K562 (cell line): ENCODE measurements around the gene PGPEP1. TPM values are rescaled to one million over a fixed set of nuclear protein-coding genes. Genes with fewer than 3 reads are reported as not detected.

ENCODE experiments used
- CREB3 ChIP-seq: fragments of 450-650 bp; conservative IDR thresholded peaks from 2 replicates; pipeline ENCODE4 v1.6.1; 2016; ENCODE audit warnings: missing genetic modification characterization, low read depth, mild to moderate bottlenecking, missing compliant biosample characterization, moderate library complexity
- DACH1 ChIP-seq: fragments of 450-650 bp; IDR thresholded peaks from 2 replicates; pipeline ENCODE4 v1.6.1; 2018; ENCODE audit not compliant: partially characterized antibody
- MGA ChIP-seq: fragments of 450-650 bp; IDR thresholded peaks from 2 replicates; pipeline ENCODE4 v1.6.1; 2016; ENCODE audit warnings: mild to moderate bottlenecking, moderate library complexity
- MTA3 ChIP-seq: fragments of 450-650 bp; formaldehyde crosslinking; IDR thresholded peaks from 2 replicates; pipeline ENCODE4 v1.6.1; 2017; ENCODE audit warnings: mild to moderate bottlenecking, borderline replicate concordance
- MYBL2 ChIP-seq, 2 experiments: fragments of 450-650 bp in 1 of 2; sonication (generic) in 1 of 2; formaldehyde crosslinking in 1 of 2; IDR thresholded peaks; 2 replicates each; pipeline versions ENCODE4 v1.6.1 to v1.8.1; 2017 to 2022; ENCODE audit warnings: borderline replicate concordance in 1 of 2, inconsistent platforms in 1 of 2, low read depth in 1 of 2, mild to moderate bottlenecking in 1 of 2, missing genetic modification reagents in 1 of 2, moderate library complexity in 1 of 2
- PATZ1 ChIP-seq: fragments of 250-450 bp; sonication (Bioruptor Pico); IDR thresholded peaks from 2 replicates; pipeline ENCODE4 v1.5.0; 2020; ENCODE audit warnings: mild to moderate bottlenecking, borderline replicate concordance
- PTRF ChIP-seq: fragments of 450-650 bp; IDR thresholded peaks from 2 replicates; pipeline ENCODE4 v1.6.1; 2016; ENCODE audit warnings: mild to moderate bottlenecking, missing genetic modification characterization, missing compliant biosample characterization
- SRSF9 ChIP-seq: fragments of 200-400 bp; formaldehyde crosslinking; IDR thresholded peaks from 2 replicates; pipeline ENCODE4 v1.6.1; 2017; ENCODE audit warnings: low read depth, low read length, borderline replicate concordance
- ZKSCAN8 ChIP-seq: fragments of 200-800 bp; sonication (Bioruptor generic); IDR thresholded peaks from 2 replicates; pipeline ENCODE4 v1.6.1; 2016; ENCODE audit warnings: missing genetic modification characterization, missing compliant biosample characterization
- ZNF778 ChIP-seq: fragments of 450-650 bp; formaldehyde crosslinking; IDR thresholded peaks from 2 replicates; pipeline ENCODE4 v1.4.0; 2020; ENCODE audit warnings: mild to moderate bottlenecking, moderate library complexity
- ZNF780A ChIP-seq: fragments of 250-450 bp; sonication (Bioruptor Pico); IDR thresholded peaks from 2 replicates; pipeline ENCODE4 v1.5.0; 2021; ENCODE audit warnings: mild to moderate bottlenecking
- polyA plus RNA-seq, 8 experiments: library from polyadenylated mRNA; depleted of rRNA in 4 of 8; stranded (reverse) in 5 of 8; unstranded in 3 of 8; fragments of >200 nt; fragmentation: Nextera tagmentation in 2 of 8; fragmentation: Illumina TruSeq in 1 of 8; extraction: Ambion mirVana in 2 of 8; extraction: Trizol in 1 of 8; gene quantifications; 2 replicates each; pipeline versions ENCODE4 v1.2.1 to v1.2.3, GENCODE V29; 2011 to 2014; ENCODE audit warnings: inconsistent platforms in 1 of 8, missing spikeins in 1 of 8
- total RNA-seq, 7 experiments: library from RNA; depleted of rRNA in 6 of 7; stranded (reverse); fragments of >200 nt in 6 of 7; fragmentation: Illumina TruSeq in 2 of 7; extraction: Trizol in 2 of 7; gene quantifications; 2 replicates each; pipeline versions ENCODE4 v1.2.1 to v1.2.3, GENCODE V29; 2011 to 2021; ENCODE audit warnings: low replicate concordance in 1 of 7

PGPEP1 gene
- total and polyA plus RNA-seq, 9 of the 15 experiments (the other 6 are each of a cell fraction or from before 2014, with no cell fraction given): 10.0 to 69.6 (median 33.5) TPM

GRCh38 chr19:18385675-18386542 lies 45.5 kb downstream of the PGPEP1 start, which contains the start of gene GDF15 (continued):
- peak; percentile 25; the same call in 1 of the 2 replicates for TF ChIP-seq MGA
- no peak for TF ChIP-seq SRSF9
- TF ChIP-seq ZNF780A: 0 out of 2 replicates have a peak, but pooled peaks have one; percentile 58
- TF ChIP-seq PATZ1 (CRISPR knock-in tag): no peak; the same call in 1 of the 2 replicates
- TF ChIP-seq ZNF778 (CRISPR knock-in tag): no peak
- peak; percentile 52; the same call in 1 of the 2 replicates for TF ChIP-seq ZKSCAN8 (CRISPR knock-in tag)
- peak; percentile 98 for TF ChIP-seq MTA3
- TF ChIP-seq CREB3 (tag): no peak
- no peak for TF ChIP-seq MYBL2 (IDR thresholded peaks at IDR 0.05; ENCODE audit: low read depth)
- no peak for TF ChIP-seq MYBL2 (CRISPR knock-in tag; IDR thresholded peaks at IDR 0.05; ENCODE audit: borderline replicate concordance)
- TF ChIP-seq PTRF (tag): no peak
- TF ChIP-seq DACH1: no peak
